Body of pancreas (tissue), 4 donors: ENCODE data around the gene NSL1. TPM values are rescaled to one million over a fixed set of nuclear protein-coding genes. Genes with fewer than 3 reads are reported as not detected.

Source experiments
- ATAC-seq: fragments of 150-250 bp; one replicate; pipeline ENCODE4 v1.9.1; 2016
- DNase-seq, 4 donors: peaks; one replicate each; pipeline ENCODE4 v3.0.0-alpha.2; 2019
- H3K27ac ChIP-seq, 4 donors: fragments of 200-600 bp; sonication (generic); 1 replicate in 3 of 4; 2 replicates in 1 of 4; pipeline versions ENCODE4 v1.5.1 to v1.6.1; 2016 to 2019; ENCODE audit warnings: mild to moderate bottlenecking in 1 of 4, mixed read lengths in 1 of 4, moderate library complexity in 1 of 4
- H3K27me3 ChIP-seq, 2 donors: fragments of 200-600 bp; sonication (generic); one replicate each; pipeline ENCODE4 v1.6.0; 2016; ENCODE audit warnings: mild to moderate bottlenecking in 1 of 2
- H3K36me3 ChIP-seq, 2 donors: fragments of 200-600 bp; sonication (generic); replicated peaks in 1 of 2; 2 replicates each; pipeline ENCODE4 v1.5.1; 2016; ENCODE audit warnings: low read depth in 2 of 2; ENCODE audit not compliant: insufficient read depth in 1 of 2
- H3K4me1 ChIP-seq: fragments of 200-600 bp; sonication (generic); one replicate; pipeline ENCODE4 v1.6.0; 2016
- H3K4me3 ChIP-seq, 2 donors: fragments of 200-600 bp; sonication (generic); 1 replicate in 1 of 2; 2 replicates in 1 of 2; pipeline ENCODE4 v1.5.1; 2016 to 2019
- H3K9me3 ChIP-seq, 3 donors: fragments of 200-600 bp; sonication (generic); 1 replicate in 2 of 3; 2 replicates in 1 of 3; pipeline ENCODE4 v1.5.1; 2016
- POLR2A ChIP-seq, 3 donors: fragments of 450-650 bp; IDR thresholded peaks; one replicate each; pipeline ENCODE4 v1.6.1; 2016; ENCODE audit warnings: antibody characterized with exemption in 3 of 3, mild to moderate bottlenecking in 2 of 3
- WGBS, 2 donors: methylation state at CpG; one replicate each; pipeline ENCODE4 v1.1.5; 2017; 5-methylcytosine and 5-hydroxymethylcytosine counted together
- intact Hi-C: fragments of 100-400 bp; cut with DNase I; formaldehyde crosslinking; loops from one replicate; pipeline ENCODE4 v1.15.1; 2023
- total RNA-seq, 2 donors: library from RNA; depleted of rRNA; stranded (reverse); fragments of >200 nt; gene quantifications; one replicate each; pipeline ENCODE4 v1.1.0, GENCODE V29; 2016
- TF ChIP-seq, protein P1 (sequence below), 7 experiments: fragments of 450-650 bp in 4 of 7; fragments of 200-600 bp in 3 of 7; sonication (generic) in 3 of 7; IDR thresholded peaks; one replicate each; pipeline ENCODE4 v1.5.1; 2016 to 2019; ENCODE audit warnings: antibody characterized with exemption in 7 of 7

The NSL1 gene
- total RNA-seq, 2 donors from 2014 or later, result 13.8 to 35.8 TPM

DNA sequence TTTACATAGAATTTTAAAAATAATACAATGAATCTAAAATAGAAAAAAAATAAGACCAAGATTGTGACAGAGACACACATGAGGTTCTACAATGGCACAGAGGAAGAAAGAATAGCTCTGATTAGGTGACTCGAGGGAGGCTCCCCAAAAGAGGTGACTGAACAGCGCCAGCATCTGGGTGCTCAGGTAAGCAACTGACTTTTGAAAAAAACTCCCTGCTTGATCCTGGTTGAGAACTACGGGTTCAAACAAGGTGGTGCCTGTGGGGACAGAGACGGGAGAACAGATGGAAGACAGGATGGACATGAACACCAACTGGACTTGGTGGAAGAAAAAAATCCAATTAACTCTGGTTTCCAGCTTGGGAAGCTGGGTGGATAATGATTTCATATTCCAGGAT is 114.4 kb downstream of the NSL1 start:
- intact Hi-C loops, result no loop called here
- H3K4me3 ChIP-seq, result no peak overlapping the region
- DNase-seq (no peak), ATAC-seq (no peak)
- H3K9me3 ChIP-seq, result no peaks in the 10 kb centered on the region
- 58 to 72% methylated on average over 4 of the region's 4 CpGs for WGBS, 2 donors
- no peak overlapping the region for H3K27ac ChIP-seq
- TF ChIP-seq, protein P1, sequence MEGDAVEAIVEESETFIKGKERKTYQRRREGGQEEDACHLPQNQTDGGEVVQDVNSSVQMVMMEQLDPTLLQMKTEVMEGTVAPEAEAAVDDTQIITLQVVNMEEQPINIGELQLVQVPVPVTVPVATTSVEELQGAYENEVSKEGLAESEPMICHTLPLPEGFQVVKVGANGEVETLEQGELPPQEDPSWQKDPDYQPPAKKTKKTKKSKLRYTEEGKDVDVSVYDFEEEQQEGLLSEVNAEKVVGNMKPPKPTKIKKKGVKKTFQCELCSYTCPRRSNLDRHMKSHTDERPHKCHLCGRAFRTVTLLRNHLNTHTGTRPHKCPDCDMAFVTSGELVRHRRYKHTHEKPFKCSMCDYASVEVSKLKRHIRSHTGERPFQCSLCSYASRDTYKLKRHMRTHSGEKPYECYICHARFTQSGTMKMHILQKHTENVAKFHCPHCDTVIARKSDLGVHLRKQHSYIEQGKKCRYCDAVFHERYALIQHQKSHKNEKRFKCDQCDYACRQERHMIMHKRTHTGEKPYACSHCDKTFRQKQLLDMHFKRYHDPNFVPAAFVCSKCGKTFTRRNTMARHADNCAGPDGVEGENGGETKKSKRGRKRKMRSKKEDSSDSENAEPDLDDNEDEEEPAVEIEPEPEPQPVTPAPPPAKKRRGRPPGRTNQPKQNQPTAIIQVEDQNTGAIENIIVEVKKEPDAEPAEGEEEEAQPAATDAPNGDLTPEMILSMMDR (IDR thresholded peaks at IDR 0.05), result no peak
- no peak for TF ChIP-seq POLR2A (IDR thresholded peaks at IDR 0.05)
- H3K27me3 ChIP-seq, result no peaks in the 10 kb centered on the region
- H3K36me3 ChIP-seq, result no peaks in the 10 kb centered on the region
- H3K4me1 ChIP-seq, result no peaks in the 10 kb centered on the region

Other genes starting within 250 kb of the NSL1 start
- gene ATF3, start 183.0 kb downstream of the NSL1 start, total RNA-seq, result 10 to 100 TPM in 1 of 2 donors, 1 to 10 TPM in 1; 8.6 to 27.0 TPM
- 1 to 10 TPM in 1 of 2 donors, not detected in 1; 3.4 TPM for gene BATF3, start 91.9 kb downstream of the NSL1 start, total RNA-seq
- 10 to 100 TPM in 1 of 2 donors, 1 to 10 TPM in 1; 6.3 to 10.6 TPM for gene TATDN3, start 117 bp upstream of the NSL1 start, total RNA-seq
- gene SPATA45, start 55.9 kb upstream of the NSL1 start, total RNA-seq, result not detected
- gene FLVCR1, start 66.5 kb upstream of the NSL1 start, total RNA-seq, result 1 to 10 TPM; 4.2 to 4.6 TPM
- 1 to 10 TPM in 1 of 2 donors, not detected in 1; 1.6 TPM for gene VASH2, start 158.8 kb upstream of the NSL1 start, total RNA-seq
- gene ANGEL2, start 224.1 kb upstream of the NSL1 start, total RNA-seq, result 10 to 100 TPM; 14.5 to 36.8 TPM